ENCODE measurements around the gene HAUS7.

- no peak for TF ChIP-seq CTCF (conservative IDR thresholded peaks at IDR 0.05 in 1 of 2, IDR thresholded peaks at IDR 0.05 in 1 of 2; ENCODE audit: extremely low read depth in 1 of 2, insufficient read depth in 1 of 2, low read depth in 1 of 2, low read length in 2 of 2)
- no peak for TF ChIP-seq EZH2 (IDR thresholded peaks at IDR 0.05; ENCODE audit: borderline replicate concordance, low read length)
Measured at GRCh38 chrX:153509592-153509991, 39.2 kb upstream of the HAUS7 start.
